ENCODE measurements around the gene MBTPS2. TPM values are rescaled to one million over a fixed set of nuclear protein-coding genes. Genes with fewer than 3 reads are reported as not detected.
A peak's percentile ranks its signal among the peaks of the same experiment; 100 is the strongest.

Gene MBTPS2
- total and polyA plus RNA-seq, 9 of the 15 experiments (the other 6 are each of a cell fraction or from before 2014, with no cell fraction given) = 2.3 to 18.7 (median 4.0) TPM

GRCh38 chrX:21839334-21840192, at the start of gene MBTPS2 (continued):
- no peak for TF ChIP-seq KLF13 (tag; IDR thresholded peaks at IDR 0.05; ENCODE audit: borderline replicate concordance, low read depth)
- no peak for TF ChIP-seq MEF2A (IDR thresholded peaks at IDR 0.05; ENCODE audit: control insufficient read depth, low read depth, low read length)
- TF ChIP-seq SRSF3 (IDR thresholded peaks at IDR 0.05; ENCODE audit: insufficient read depth, low read length) = no peak

- no peak overlapping the region for H3K9ac ChIP-seq (ENCODE audit: insufficient read depth in 1 of 2, low read depth in 2 of 2, low read length in 2 of 2)
- TF ChIP-seq SIN3B (IDR thresholded peaks at IDR 0.05; ENCODE audit: low read depth) (no peak), FOSL1 (tag; conservative IDR thresholded peaks at IDR 0.05) (peak; percentile 38; the same call in 1 of the 2 replicates)
- H3K4me2 ChIP-seq (ENCODE audit: insufficient read depth, low read length) = no peak overlapping the region
- intact Hi-C loops (cut with micrococcal nuclease) (no loop called here), in situ Hi-C loops (cut with MboI) (no loop called here)
- H3K27me3 ChIP-seq (ENCODE audit: control insufficient read depth in 2 of 2, insufficient read depth in 2 of 2, low read length in 2 of 2) = no peaks in the 10 kb centered on the region
- no peak overlapping the region for H2AFZ ChIP-seq (ENCODE audit: low read depth, low read length)
- no TSS peak for BruUV-seq (replicated peaks)
- FAIRE-seq (no peak), DNase-seq (ENCODE audit: extremely low read depth in 1 of 4, low spot score in 3 of 4) (no peak), ATAC-seq (no peak)
- CTCF ChIA-PET (ENCODE audit: low intra/inter-chr PET ratio) = no interaction called here
- H3K9me3 ChIP-seq (replicated peaks; ENCODE audit: control insufficient read depth, insufficient read depth, low read depth, low read length) = no peaks in the 10 kb centered on the region
- H3K9me1 ChIP-seq (ENCODE audit: control insufficient read depth, insufficient read depth, low read length) = no peaks in the 10 kb centered on the region
- H4K20me1 ChIP-seq (replicated peaks; ENCODE audit: control insufficient read depth, insufficient read depth, low read length) = no peaks in the 10 kb centered on the region
- POLR2A ChIA-PET = no interaction called here
- no peaks in the 10 kb centered on the region for H3K4me1 ChIP-seq (replicated peaks in 1 of 2; ENCODE audit: control insufficient read depth in 2 of 2, insufficient read depth in 2 of 2, low read length in 2 of 2)
- no peak overlapping the region for H3K27ac ChIP-seq (ENCODE audit: extremely low read depth, low read depth, low read length)
- H3K79me2 ChIP-seq (ENCODE audit: control insufficient read depth, insufficient read depth, low read length) = no peaks in the 10 kb centered on the region
- H3K36me3 ChIP-seq (ENCODE audit: control insufficient read depth, insufficient read depth, low read length) = no peaks in the 10 kb centered on the region
- 3% methylated on average over 5 of the region's 6 CpGs for WGBS (ENCODE audit: insufficient coverage, low coverage, missing lambda C conversion rate)
- no peak overlapping the region for H3K4me3 ChIP-seq
Observed at GRCh38 chrX:21798677-21799219, 40.7 kb upstream of the MBTPS2 start.

All from K562 (cell line).